ENCODE data around the gene EPB41. TPM values are rescaled to one million over a fixed set of nuclear protein-coding genes. Genes with fewer than 3 reads are reported as not detected.

EPB41 gene
- 3.6 to 4.9 TPM (median 4.7 TPM) in 5 replicates for total RNA-seq (2022; extraction: Qiagen RNA extraction; ENCODE audit: low read depth)

DNA sequence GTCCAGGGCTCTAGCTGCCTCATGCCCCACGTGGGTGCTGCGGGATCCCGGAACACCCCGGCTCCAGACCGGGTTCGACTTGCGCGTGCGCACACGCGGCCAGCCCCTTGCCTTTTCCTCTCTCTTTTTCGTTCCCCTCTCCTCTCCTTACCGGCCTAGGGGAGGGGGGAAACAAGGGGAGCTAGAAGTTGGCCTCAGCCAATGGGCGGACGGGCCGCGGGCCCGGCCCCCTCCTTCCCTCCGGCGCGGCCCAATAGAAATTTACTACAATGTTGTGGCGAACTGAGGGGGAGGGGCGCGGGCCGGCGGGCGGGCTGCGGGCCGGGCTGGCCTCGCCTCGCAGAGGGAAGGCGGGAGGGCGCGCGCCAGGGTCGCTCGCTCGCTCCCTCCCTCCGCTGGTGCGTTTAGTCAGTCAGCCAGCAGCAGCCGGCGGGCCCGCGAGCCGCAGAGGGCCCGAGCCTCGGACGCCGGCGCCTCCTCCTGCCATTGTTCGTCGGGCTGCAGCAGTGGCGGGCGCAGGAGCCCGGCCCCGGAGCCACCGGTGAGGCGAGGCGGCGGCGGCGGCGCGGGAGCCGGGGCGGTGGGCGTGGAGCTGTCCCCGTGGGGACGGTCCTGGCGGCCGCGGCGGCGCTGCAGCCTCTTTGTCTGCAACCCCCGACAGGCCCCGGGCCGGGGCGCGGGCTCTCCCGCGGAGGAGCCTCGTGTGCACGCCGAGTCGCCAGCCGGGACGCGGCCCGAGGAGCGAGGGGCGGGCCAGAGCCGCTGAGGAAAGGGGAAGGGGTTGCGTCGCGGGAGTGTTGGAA lies at the start of gene EPB41:
EPB41 (plus strand) TSS at position 342 of the 803 bp plus-strand sequence. CDS start 72,869 bp downstream, outside the sequence.

DNA sequence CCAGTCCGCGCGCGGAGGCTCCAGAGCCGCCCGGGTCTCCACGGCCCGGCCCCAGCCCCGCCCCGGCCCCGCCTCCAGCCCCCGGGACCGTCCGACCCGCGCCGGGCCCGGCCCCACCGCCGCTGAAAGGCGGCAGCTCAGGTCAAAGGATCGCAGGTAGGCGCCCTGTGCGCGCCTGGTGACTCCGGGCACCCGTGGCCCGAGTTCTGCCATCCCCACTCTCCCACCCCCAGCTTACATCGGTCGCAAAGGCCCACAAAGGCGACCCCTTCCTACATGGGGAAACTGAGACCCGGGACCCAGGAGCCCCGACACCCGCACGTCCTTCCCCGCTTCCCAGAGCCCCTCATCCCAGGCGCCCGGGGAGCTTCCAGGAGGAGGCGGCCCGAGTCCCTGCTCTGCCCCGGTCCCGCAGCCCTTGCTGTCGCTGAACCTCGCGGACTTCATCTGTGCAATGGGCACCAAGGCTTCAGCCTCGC lies 209.6 kb downstream of the EPB41 start, which contains the start of gene TMEM200B:
TMEM200B (minus strand) TSS at position 17 of the 479 bp plus-strand sequence. CDS start 2,075 bp downstream, outside the sequence.

Other genes starting within 250 kb of the EPB41 start
- gene GMEB1, start 245.8 kb upstream of the EPB41 start, total RNA-seq (2022; extraction: Qiagen RNA extraction; ENCODE audit: low read depth) = 5.2 to 6.9 TPM (median 6.1 TPM) in 5 replicates
- gene YTHDF2, start 177.6 kb upstream of the EPB41 start, total RNA-seq (2022; extraction: Qiagen RNA extraction; ENCODE audit: low read depth) = 51.7 to 62.5 TPM (median 53.6 TPM) in 5 replicates
- 0.02 to 0.08 TPM (median 0.03 TPM) in 5 replicates for gene OPRD1, start 102.4 kb upstream of the EPB41 start, total RNA-seq (2022; extraction: Qiagen RNA extraction; ENCODE audit: low read depth)
- 0.08 to 0.12 TPM (median 0.11 TPM) in 4 of 5 replicates, not detected in the other for gene TMEM200B, start 209.3 kb downstream of the EPB41 start, total RNA-seq (2022; extraction: Qiagen RNA extraction; ENCODE audit: low read depth)